HG02642 (cell line): ENCODE measurements around the gene CD248.
"Not testable (repeated sequence)": the region's sequence is repeated elsewhere in the genome, so short reads cannot be mapped to it uniquely, and the experiment has no call there.

Source experiments
- ATAC-seq: cut with Tn5 transposase; IDR thresholded peaks from one replicate; pipeline ENCODE4 v1.9.1; 2021; ENCODE audit warnings: mild to moderate bottlenecking; ENCODE audit not compliant: unreplicated experiment, poor library complexity

The CD248 gene

DNA sequence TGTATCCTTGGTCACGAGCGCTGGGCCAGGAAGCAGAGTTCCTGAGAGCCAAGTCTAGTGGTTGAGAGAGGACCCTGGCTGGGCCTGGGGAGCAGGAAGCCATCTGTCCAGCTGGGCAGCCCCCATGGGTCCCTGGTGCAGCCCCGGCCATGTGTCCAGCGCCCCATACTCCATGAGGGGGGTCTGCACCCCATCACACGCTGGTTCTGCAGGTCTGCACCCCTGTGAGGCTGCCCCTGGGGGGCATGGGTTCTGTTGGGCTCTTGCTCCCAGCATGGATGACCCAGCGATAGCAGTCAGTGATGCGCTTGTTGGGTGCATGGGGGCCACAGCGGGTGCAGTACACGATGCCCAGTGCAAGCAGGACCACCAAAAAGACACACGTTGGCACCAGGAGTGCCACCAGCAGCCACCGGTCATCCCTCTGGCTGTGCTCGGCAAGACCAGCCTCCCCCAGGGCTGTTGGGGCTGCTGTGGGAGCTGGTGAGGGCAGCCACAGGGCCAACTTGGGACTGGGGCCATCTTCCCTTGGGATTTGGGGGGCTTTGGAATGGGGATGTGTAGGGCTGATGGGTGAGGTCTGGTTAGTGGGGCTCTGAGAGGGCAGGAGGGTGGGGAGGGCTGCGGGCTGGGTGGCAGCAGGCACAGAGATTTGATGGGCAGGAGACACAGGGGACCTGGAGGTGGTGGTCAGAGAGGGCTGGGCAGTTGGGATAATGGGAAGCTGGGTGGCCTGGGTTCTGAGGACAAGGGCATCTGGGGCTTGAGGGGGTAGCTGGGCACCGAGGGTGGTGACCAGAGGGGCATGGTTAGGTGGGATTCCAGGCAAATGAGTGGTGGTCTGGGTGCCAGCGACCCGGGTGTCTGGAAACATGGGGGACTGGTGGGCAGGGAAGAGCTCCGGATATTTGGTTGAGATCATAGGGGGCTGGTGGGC, 2.0 kb downstream of the CD248 start:
- no peak for ATAC-seq

DNA sequence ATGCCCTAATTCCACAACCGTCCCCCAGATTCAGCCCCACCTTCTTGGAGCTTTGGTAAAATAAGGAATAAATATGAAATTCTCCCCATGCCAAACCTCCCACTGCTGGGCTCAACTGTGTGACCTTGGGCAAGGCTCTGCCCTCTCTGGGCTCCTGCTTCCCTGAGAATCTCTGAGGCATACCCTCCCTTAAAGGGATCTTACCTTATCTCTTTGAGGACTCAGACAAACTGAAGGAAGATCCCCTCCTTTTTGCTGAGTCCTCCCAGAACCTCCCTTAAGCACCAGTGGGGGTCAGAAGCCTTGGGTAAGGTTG, 2.7 kb downstream of the CD248 start:
- no peak for ATAC-seq

DNA sequence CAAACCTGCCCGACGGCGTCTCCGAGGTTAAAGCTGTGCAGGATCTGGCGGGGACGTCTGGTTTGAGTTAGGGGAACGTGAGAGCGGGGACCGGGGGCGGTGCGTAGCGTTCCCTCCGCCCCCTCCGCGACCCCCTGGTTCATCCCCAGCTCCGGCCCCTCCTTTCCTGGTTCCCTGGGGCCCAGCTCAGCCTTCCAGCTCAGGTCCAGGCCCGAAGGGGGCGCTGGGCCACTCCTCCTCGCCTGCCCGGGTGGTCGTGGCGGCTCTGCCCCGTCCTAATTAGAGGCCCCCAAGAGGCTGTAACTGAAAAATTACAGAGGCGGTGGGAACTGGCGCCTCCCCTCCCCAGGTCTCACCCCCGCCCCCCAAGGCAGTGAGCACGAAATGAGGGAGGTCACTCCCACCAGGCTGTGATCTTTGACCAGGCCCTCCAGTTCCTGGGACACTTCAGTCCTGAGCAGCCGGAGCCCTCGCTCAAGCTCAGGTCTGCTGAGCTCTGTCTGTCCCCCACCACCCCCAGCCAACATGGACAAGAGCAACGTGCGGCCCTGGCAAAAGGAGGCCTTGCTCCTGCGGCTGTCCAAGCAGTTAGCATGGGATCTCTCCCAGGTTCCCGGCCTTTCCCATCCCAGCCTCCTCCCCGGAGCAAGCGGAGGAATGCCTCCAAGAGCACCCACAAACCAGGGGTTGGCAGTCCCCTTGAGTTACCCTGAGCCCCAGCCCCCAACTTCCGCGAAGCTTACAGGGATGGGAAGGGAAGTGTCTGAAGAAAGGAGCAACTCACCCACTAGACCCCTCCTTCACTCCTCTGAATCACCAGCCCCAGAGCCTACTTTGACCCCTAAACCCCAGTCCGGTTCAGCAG, 3.3 kb downstream of the CD248 start:
- ATAC-seq, result no peak

DNA sequence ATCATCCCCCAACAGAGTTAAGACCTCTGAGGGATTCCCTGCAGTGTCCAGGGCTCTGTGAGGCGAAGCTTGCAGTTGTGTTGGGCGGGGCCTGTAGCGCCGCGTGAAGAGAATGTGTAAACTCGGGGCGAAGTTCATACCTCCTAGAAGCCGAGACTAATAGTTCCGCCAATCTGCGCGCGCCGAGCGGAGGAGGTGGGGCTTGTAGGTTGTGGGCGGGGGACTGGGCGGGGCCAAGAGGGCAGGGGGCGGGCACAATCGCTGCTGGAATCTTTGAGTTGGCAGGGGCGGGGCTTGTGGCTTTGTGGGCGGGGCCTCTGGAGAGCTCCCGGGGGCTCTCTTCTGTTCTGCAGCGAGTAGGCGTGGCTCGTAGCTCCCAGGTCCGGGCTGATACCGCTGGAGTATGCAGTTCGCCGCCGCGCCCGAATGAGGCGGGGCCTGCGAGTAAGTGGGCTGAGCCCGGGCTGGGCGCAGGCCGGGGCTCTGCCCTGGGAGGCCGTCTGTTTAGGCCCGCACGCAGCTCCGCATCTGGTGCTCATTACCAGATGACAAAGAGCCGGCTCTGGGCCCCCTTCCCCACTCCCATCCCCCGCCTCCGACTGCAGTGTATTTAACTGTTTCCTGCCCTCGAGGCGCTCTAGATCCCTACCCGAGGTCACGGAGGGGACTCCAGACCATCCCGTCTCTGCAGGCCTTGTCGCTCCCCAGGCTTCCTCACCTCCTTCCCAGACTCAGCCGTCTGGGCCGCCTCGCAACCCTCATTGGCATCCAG, 4.1 kb downstream of the CD248 start:
- peak; percentile 63 for ATAC-seq

DNA sequence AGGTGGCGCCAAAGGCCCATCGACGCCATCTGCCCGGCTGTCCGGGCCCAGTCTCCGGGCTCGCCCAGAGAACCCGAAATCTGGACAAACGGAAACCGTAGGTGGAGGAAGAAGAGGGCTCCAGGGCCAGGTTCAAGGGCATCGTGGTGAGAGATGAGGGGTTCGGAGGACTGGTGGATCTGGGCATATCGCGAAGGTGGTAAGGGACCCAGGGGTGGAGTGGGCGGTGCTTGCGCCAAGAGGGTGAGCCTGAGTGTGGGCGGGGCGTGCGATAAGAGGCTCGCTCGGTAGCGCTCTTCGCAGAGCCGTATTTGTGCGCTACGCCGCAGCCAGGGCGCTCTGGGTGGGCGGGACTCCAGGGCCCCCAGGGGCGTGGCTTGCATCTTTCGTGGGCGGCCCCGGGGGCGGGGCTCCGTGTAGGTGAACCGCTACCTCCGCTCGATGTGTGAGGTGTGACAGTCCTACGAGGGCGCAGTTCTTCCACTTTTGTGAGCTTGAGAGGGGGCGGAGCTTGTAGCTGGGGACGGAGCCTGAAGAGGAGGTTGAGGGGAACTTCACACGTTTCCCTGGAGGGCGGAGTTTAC, 4.8 kb downstream of the CD248 start:
- peak; percentile 67 for ATAC-seq

DNA sequence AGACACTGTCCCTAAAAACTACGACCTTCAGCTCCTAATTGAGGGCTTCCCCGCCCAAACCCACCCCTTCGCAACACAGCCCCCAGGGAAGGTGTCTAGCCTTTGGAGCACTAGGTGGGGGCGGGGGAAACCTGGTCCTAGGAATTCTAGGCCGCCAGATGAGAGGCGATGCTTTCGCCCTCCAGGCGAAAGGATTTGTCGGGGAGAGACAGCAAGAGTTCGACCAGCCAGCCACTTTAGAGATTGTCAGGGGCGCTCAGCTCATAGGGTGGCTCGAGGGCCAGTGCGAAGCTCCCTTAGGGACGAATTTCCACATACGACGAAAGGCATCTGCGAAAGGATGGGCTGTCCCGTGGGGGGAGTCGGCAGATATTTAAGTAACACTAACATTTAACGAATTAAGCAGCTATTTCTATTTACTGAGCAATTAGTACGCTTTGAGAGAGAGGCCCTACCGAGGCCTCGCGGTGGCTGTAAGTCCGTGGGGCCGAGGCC, 5.3 kb downstream of the CD248 start:
- no peak for ATAC-seq

DNA sequence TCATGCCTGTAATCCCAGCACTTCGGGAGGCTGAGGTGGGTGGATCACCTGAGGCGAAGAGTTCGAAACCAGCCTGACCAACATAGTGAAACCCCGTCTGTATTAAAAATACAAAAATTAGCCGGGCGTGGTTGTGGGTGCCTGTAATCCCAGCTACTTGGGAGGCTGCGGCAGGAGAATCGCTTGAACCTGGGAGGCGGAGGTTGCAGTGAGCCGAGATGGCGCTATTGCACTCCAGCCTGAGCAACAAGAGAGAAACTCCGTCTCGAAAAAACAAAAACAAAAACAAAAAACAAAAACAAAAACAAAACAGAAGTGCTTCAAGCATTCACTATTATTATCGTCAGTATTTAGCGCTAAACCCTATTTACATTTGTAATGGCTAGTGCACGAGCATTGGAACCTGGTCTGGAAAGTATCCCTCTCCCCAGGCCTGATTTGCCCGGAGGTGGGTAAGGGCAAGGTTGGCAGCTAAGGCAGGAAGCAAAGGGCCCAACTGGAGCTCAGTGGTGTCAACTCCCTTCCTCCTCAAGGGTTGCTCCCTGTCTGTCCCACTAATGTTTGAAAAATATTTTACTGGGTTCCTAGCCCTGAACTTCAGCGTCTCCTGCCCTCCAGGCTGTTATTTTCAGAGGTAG, 5.9 kb downstream of the CD248 start:
- ATAC-seq, result not testable (repeated sequence)

DNA sequence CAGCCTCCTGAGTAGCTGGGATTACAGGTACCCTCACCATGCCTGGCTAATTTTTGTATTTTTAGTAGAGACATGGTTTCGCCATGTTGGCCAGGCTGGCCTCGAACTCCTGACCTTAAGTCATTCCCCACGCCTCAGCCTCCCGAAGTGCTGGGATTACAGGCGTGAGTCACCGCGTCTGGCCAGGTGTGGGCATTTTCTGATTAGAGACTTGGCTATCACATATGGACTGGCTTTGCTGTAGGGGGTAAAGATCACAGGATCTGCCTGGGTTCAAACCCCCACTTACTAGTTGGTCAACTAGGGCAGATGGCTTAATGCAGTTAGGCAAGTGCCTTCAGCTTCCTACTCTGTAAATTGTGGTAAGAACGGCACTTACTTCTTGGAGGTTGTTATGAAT, 6.5 kb downstream of the CD248 start:
- no peak for ATAC-seq

DNA sequence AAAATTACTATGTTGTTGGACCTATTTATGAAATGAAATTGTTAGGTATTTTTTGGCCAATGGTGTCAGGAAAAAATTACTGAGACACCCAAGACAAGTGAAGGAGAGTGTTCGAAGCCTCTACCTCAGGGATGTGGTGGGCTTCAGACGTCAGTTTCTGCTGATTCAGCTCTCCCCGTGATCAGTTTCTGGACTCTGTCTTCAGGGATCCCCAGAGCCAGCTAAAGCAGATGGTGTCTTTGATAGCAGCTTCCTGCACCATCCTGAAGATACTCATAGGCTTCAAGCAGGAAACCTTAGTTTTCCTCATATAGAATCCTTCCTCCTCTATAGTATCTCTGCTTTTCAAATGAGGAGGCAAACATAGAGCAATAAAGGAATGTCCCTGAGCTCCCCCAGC, 7.4 kb downstream of the CD248 start:
- ATAC-seq, result no peak

DNA sequence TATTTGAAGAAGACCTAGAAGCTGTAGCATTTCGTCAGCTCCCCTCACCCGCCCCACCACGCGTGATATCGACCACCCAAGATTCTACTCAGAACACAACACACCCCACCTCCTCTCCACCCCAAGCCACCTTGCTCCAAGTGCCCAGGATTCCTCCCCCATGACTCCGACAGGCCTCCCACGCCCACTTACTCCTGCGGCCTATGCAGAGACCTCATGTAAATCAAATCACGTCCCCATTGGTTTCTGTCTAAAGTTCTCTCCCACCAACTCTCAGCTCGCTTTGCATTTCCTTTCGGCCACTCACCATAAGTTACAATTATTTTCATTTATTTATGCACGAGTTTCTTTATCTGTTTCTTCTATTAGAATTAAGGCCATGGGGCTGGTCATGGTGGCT, 14.2 kb downstream of the CD248 start:
- no peak for ATAC-seq

DNA sequence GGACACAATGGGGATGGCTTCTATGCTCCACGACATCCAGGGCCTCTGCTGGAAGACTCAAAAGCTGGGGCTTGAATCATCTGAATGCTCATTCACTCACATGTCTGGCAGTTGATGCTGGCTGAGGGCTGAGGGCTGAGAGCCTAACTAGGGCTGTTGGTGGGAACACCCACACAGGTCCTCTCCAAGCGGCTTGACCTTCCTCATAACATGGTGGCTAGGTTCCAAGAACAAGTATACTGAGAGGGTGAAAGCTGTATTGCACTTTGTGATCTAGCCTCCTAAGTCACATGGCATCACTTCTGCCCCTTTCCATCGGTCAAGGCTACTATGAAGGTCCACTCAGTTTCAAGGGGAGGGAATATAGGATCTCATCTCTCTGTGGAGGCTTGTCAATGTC, 17.7 kb downstream of the CD248 start:
- ATAC-seq, result no peak

DNA sequence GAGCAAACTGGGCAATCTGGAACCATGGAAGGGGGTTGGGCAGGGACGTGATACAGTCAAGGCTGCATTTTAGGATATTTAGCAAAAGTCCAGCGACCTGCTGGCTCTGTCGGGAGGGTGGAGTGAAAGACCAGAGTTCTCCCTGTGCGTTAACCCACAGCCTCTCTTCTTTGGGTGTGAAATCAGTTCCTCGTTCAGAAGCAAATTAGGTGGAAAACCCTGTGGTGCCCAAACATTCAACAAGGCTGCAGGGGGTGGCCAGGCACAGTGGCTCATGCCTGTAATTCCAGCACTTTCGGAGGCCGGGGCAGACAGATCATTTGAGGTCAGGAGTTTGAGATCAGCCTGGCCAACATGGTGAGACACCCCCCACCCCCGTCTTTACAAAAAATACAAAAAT, 19.2 kb downstream of the CD248 start:
- ATAC-seq, result no peak

DNA sequence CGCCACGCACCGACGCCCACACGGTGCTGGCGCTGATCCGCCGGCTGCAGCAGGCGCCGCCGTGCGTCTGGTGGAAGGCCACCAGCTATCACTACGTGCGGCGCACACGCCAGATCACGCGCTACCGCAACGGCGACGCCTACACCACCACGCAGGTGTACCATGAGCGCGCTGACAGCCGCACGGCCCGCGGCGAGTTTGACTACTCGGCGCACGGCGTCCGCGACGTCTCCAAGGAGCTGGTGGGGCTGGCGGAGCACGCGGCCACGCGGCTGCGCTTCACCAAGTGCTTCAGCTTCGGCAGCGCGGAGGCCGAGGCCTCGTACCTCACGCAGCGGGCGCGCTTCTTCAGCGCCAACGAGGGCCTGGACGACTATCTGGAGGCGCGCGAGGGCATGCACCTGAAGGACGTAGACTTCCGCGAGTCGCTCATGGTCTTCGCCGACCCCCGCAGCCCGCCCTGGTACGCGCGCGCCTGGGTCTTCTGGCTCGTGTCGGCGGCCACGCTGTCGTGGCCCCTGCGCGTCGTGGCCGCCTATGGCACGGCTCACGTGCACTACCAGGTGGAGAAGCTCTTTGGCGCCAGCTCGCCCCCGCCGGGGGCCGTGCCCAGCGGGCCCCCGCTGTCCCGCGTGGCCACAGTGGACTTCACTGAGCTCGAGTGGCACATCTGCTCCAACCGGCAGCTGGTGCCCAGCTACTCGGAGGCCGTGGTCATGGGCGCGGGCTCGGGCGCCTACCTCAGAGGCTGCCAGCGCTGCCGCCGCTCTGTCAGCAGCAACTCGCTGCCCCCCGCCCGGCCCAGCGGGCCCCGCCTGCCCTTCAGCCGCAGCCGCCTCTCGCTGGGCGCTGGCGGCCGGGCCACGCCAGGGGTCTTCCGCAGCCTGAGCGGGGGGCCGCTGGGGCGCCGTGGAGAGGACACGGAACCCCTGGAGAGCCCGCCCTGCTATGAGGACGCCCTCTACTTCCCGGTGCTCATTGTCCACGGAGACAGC, 21.9 kb downstream of the CD248 start:
- ATAC-seq, result no peak

DNA sequence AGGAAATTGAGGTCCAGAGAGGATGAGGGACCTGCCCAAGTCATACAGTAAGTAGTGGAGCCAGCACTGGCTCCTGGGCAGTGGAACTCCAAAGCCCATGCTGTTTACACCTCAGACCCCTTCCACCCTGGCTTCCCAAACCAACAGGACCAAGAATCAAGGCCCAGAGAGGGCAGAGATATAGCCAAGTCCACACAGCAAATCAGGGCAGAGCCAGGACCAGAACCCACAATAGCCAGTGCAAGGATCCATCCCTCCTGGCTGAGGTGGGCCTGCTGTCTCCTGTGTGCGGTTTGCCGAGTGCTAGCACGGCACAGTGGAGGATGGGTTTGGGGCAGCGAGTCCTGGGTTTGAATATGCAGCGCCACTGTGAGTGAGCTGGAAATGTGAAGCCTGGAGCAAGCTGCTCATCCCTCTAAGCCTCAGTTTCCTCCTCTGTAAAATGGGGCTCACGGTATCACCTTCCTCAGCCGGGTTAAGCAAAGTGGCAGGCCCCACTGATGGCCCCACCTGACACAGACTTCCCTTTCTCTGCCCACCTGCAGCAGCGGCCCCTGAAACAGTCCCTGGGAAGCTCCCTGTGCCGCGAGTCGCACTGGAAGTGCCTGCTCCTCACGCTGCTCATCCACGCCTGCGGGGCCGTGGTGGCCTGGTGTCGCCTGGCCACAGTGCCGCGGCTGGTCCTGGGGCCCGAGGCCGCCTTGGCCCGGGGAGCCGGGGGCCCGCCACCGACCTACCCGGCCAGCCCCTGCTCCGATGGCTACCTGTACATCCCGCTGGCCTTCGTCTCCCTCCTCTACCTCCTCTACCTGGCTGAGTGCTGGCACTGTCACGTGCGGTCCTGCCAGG, 22.8 kb downstream of the CD248 start:
- ATAC-seq, result no peak

DNA sequence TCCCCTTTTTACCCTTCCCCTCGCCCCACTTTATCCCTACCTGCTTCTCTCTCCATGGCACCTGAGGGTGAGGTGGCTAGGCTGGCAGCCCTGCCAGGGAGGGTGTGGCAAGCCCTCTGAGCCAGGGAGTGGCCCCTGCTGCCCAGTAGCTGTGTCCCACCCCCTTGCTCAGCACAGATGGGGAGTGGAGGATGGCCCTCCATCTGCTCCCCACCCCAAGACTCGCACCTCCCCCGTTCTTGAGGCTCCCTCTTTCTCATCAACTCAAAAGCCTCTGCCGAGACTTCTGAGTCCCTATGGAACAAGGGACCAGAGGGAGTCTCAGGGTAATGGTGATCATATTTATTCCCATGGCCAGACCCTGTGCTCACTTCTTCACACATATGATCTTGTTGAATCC, 23.5 kb downstream of the CD248 start:
- ATAC-seq, result no peak

DNA sequence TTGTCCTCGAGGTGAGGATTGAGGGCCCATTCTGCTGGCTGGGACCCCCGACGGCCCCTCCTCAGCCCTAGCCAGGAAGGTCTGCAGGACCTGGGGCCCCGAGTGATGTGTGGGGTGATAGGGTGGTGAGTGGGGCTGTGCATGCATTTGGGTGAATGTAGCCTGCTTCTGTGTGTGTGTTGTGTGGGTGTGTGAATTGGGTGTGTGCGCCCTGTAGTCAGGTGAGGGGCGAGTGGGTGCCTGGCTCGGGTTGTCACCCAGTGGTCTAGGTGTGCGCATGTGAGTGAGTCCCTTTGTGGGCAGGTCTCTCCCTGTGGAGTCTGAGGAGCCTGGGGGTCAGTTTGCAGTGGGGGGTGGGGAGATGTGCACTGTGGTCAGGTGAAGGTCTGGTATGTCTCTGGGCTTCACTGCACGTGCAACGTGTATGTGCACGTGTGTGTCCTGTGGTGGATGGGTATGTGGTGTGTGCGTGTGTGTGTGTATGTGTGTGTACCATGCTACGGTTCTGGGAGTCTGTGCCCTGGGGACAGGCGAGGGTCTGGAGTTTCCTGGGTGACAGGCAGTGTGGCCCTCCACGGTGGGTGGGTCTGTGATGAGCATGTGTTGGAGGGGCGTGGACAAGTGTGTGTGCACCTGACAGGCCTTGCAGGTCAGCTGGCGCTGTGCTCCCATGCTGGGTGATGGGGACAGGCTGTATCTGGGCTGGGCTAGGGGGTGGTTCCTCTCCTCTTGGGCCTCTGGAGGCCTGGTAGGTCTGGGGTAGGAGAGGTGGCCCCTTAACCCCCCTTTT, 24.1 kb downstream of the CD248 start:
- ATAC-seq, result no peak
